CD4-positive, CD25-positive, alpha-beta regulatory T cell (primary cell): ENCODE measurements around the gene CAPN15. TPM values are rescaled to one million over a fixed set of nuclear protein-coding genes. Genes with fewer than 3 reads are reported as not detected.

Source experiments
- ATAC-seq, 2 donors: fragments of 150-1000 bp; cut with Tn5 transposase; one replicate each; pipeline ENCODE4 v1.10.0; 2021; ENCODE audit warnings: low read depth in 2 of 2, moderate number of reproducible peaks in 2 of 2, moderate library complexity in 1 of 2
- DNase-seq, 3 donors: peaks; one replicate each; pipeline versions ENCODE4 v3.0.0 to v3.0.0-alpha.2; 2012 to 2022; ENCODE audit warnings: mixed read lengths in 1 of 3
- H3K27ac ChIP-seq: one replicate; pipeline ENCODE4 v1.7.0; 2013; ENCODE audit warnings: mild to moderate bottlenecking, low read length; ENCODE audit not compliant: insufficient read depth, poor library complexity, severe bottlenecking
- H3K27me3 ChIP-seq: one replicate; pipeline ENCODE4 v1.7.0; 2013; ENCODE audit warnings: low read length; ENCODE audit not compliant: control insufficient read depth, insufficient read depth
- H3K36me3 ChIP-seq: one replicate; pipeline ENCODE4 v1.7.0; 2013; ENCODE audit warnings: mild to moderate bottlenecking, low read length, moderate library complexity; ENCODE audit not compliant: control insufficient read depth, insufficient read depth
- H3K4me1 ChIP-seq: 2 replicates; pipeline ENCODE4 v1.7.0; 2013; ENCODE audit warnings: mild to moderate bottlenecking, low read length; ENCODE audit not compliant: insufficient read depth, control insufficient read depth, poor library complexity, severe bottlenecking
- H3K4me3 ChIP-seq: one replicate; pipeline ENCODE4 v1.7.0; 2013; ENCODE audit warnings: low read depth, mild to moderate bottlenecking, low read length, moderate library complexity
- H3K9me3 ChIP-seq, 2 experiments: 1 replicate in 1 of 2; 2 replicates in 1 of 2; pipeline ENCODE4 v1.7.0; 2013; ENCODE audit warnings: low read length in 2 of 2, mild to moderate bottlenecking in 1 of 2, moderate library complexity in 1 of 2; ENCODE audit not compliant: control insufficient read depth in 2 of 2
- H3K27ac Mint-ChIP-seq, 3 donors: one replicate each; pipeline ENCODE4 v1.8.0; 2020 to 2022; ENCODE audit warnings: mild to moderate bottlenecking in 3 of 3, mixed read lengths in 3 of 3, moderate library complexity in 2 of 3
- H3K27me3 Mint-ChIP-seq: one replicate; pipeline ENCODE4 v1.8.0; 2022; ENCODE audit warnings: mild to moderate bottlenecking, mixed read lengths
- H3K36me3 Mint-ChIP-seq: one replicate; pipeline ENCODE4 v1.8.0; 2020; ENCODE audit warnings: mixed read lengths
- H3K4me1 Mint-ChIP-seq, 4 donors: one replicate each; pipeline ENCODE4 v1.8.0; 2020 to 2022; ENCODE audit warnings: mixed read lengths in 4 of 4, mild to moderate bottlenecking in 1 of 4
- H3K4me3 Mint-ChIP-seq, 4 donors: one replicate each; pipeline ENCODE4 v1.8.0; 2020 to 2022; ENCODE audit warnings: mild to moderate bottlenecking in 4 of 4, mixed read lengths in 4 of 4, moderate library complexity in 3 of 4
- H3K9me3 Mint-ChIP-seq, 7 donors: one replicate each; pipeline ENCODE4 v1.8.0; 2020 to 2022; ENCODE audit warnings: mixed read lengths in 7 of 7, mild to moderate bottlenecking in 3 of 7, moderate library complexity in 2 of 7
- polyA plus RNA-seq, 4 donors: library from polyadenylated mRNA; unstranded; fragments of 300-500 nt; fragmentation: Illumina TruSeq; gene quantifications; one replicate each; pipeline ENCODE4 v1.2.3, GENCODE V29; 2021
- total RNA-seq: library from RNA; stranded (reverse); gene quantifications from one replicate; pipeline ENCODE4 v1.2.3, GENCODE V29; 2022

The CAPN15 gene
- total and polyA plus RNA-seq, 5 donors from 2014 or later, result 3.0 to 82.6 (median 5.8) TPM

DNA sequence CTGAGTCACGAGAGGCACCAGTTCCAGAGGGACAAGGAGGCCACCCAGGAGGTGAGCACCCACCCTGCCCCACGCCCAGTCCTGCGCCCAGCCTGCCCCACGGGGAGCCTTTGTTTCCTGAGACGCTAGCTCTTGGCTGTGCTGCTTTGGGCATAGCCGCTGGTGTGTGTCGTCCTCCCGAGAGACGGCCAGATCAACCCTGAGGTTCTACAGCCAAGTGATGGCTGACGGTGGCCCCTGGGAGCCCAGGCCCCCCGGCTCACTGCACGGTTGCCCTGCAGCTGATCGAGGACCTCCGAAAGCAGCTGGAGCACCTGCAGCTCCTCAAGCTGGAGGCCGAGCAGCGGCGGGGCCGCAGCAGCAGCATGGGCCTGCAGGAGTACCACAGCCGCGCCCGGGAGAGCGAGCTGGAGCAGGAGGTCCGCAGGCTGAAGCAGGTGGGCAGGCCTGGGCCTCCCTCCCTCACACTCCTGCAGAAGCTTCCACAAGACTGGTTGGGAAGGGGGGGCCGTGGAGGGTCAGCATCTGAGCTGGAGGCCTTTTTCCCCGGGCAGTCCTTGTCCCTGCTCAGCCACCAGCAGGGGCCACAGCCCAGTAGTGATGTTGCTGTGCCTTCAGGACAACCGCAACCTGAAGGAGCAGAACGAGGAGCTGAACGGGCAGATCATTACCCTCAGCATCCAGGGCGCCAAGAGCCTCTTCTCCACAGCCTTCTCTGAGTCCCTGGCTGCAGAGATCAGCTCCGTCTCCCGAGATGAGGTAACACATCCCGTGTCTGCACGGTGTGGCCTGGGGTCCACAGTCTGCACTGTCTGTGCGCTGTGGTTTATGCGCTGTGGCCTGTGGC lies 7.4 kb upstream of the CAPN15 start:
- H3K27ac Mint-ChIP-seq, result no peak overlapping the region
- H3K9me3 Mint-ChIP-seq, result no peaks in the 10 kb centered on the region
- peaks cover 0 to 4% (median 0%) of the 10 kb centered on the region in 4 donors for H3K4me1 Mint-ChIP-seq
- H3K4me3 Mint-ChIP-seq, result no peak overlapping the region
- DNase-seq (no peak), ATAC-seq (no peak)
- no peak overlapping the region for H3K27ac ChIP-seq
- H3K36me3 Mint-ChIP-seq, result peaks cover 1% of the 10 kb centered on the region
- peaks cover 6% of the 10 kb centered on the region for H3K36me3 ChIP-seq
- H3K4me1 ChIP-seq, result no peaks in the 10 kb centered on the region
- no peaks in the 10 kb centered on the region for H3K27me3 Mint-ChIP-seq
- no peak overlapping the region for H3K4me3 ChIP-seq
- no peaks in the 10 kb centered on the region for H3K27me3 ChIP-seq
- no peaks in the 10 kb centered on the region for H3K9me3 ChIP-seq

DNA sequence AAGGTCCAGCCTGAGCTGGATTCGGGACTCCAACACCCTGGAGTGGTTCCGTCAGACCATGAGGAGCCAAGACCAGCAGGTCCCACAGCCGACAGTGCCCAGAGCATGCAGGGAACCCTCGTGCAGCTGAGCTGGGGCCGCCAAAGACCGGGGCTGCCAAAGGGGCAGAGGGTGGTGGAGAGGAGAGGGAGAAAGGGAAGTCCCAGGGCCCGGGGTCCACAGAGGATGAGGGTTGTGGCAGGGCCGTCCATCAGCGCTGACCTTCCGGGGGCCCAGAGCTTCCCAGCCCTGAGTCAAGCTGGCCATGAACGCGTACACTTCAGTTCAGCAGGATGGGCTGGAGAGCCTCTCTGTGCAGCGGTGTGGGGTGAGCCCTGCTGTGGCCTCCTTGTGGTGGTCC lies 6.7 kb upstream of the CAPN15 start:
- Histone ChIP-seq H3K4me3 (no peak overlapping the region), H3K9me3 (no peaks in the 10 kb centered on the region), H3K27ac (no peak overlapping the region), H3K27me3 (no peaks in the 10 kb centered on the region), H3K4me1 (peaks cover 7% of the 10 kb centered on the region), H3K36me3 (peaks cover 3% of the 10 kb centered on the region)
- Mint-ChIP-seq H3K9me3 (no peaks in the 10 kb centered on the region), H3K36me3 (no peaks in the 10 kb centered on the region), H3K4me3 (no peak overlapping the region), H3K27ac (no peak overlapping the region), H3K4me1 (peaks cover 0 to 11% (median 6%) of the 10 kb centered on the region in 4 donors), H3K27me3 (no peaks in the 10 kb centered on the region)
- DNase-seq, result no peak
- no peak for ATAC-seq

DNA sequence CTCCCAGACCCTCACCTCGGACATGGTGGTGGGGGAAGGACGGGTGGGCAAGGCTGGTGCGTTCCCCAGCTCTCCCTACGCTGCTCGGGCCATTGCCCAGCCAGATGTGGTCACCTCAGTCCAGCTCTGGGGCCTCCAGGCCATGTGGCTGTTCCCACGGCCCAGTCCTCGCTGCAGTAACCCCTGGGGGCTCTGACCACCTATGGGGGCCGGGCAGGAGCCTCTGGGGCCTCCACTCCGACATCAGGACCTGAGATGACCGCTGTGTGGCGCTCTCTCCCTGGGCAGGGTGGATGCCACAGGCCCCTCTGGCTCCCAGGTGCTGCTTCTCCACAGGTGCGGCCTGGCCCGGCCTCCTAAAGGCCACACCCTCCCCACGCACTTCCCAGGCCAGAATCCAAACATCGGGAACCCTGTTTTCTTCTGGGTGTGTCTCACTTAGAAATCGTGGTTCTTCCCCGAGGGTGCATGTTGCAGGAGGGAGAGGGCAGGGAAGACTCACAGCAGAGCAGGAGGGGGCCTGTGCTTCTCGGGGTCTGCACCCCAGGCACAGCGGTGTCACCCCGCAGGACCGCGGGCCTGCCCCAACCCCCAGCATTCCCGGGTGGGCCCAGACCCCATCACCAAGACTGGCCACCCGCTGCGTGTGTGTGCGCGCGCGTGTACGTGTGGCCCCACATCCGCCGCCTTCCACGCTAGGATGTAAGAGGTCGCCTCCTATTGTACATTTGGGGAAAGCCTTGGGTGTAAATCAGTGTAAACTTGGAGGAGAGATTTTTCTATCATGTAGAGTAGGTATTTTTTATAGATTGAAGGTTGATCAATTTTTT lies 5.9 kb upstream of the CAPN15 start:
- H3K9me3 Mint-ChIP-seq, result no peaks in the 10 kb centered on the region
- H3K36me3 ChIP-seq, result peaks cover 3% of the 10 kb centered on the region
- H3K27ac Mint-ChIP-seq, result no peak overlapping the region
- H3K27me3 ChIP-seq, result no peaks in the 10 kb centered on the region
- peaks cover 0 to 17% (median 7%) of the 10 kb centered on the region in 4 donors for H3K4me1 Mint-ChIP-seq
- H3K27ac ChIP-seq, result no peak overlapping the region
- no peaks in the 10 kb centered on the region for H3K36me3 Mint-ChIP-seq
- H3K4me1 ChIP-seq, result peaks cover 14% of the 10 kb centered on the region
- DNase-seq (no peak), ATAC-seq (no peak)
- no peak overlapping the region for H3K4me3 ChIP-seq
- H3K9me3 ChIP-seq, result no peaks in the 10 kb centered on the region
- H3K4me3 Mint-ChIP-seq, result no peak overlapping the region
- no peaks in the 10 kb centered on the region for H3K27me3 Mint-ChIP-seq

DNA sequence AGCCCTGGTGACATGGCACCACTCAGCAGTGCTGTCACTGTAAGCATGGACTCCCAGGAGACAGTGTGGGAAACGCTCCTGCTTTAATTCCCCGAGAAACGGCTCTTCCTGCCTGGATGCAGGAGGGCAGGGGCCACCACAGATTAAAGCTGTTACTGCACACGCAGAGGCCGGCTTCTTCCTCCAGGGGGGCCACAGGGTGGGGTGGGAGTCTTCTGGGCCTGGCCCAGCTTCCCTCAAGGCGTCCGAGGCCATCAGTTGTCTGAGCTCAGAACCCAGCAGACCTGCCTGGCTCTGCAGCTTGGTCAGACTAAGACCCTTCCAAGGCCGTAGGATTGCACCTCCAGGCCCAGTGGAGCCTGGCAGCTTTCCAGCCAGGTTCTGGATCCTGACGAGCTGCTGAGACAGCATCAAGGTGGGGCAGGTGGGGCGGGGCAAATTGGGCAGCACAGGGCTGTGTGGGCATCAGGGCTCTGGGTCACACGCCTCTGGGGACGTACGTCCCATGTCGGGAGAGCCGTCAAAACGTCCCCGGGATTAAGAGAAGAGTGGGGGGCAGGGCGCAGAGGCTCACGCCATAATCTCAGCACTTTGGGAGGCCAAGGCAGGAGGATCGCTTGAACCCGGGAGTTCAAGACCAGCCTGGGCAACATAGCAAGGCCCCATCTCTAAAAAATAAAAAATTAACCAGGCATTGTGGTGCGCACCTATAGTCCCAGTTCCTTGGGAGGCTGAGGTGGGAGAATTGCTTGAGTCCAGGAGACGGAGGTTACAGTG lies 5.0 kb upstream of the CAPN15 start:
- no peaks in the 10 kb centered on the region for H3K36me3 Mint-ChIP-seq
- no peak for DNase-seq
- no peak overlapping the region for H3K27ac ChIP-seq
- no peak overlapping the region for H3K4me3 ChIP-seq
- no peak overlapping the region for H3K27ac Mint-ChIP-seq
- no peaks in the 10 kb centered on the region for H3K27me3 Mint-ChIP-seq
- ATAC-seq, result no peak
- H3K4me3 Mint-ChIP-seq, result peak overlapping the region in 1 of 4 donors; percentile 19
- no peaks in the 10 kb centered on the region for H3K9me3 Mint-ChIP-seq
- H3K36me3 ChIP-seq, result peaks cover 3% of the 10 kb centered on the region
- H3K4me1 ChIP-seq, result peaks cover 18% of the 10 kb centered on the region
- H3K4me1 Mint-ChIP-seq, result peaks cover 0 to 19% (median 7%) of the 10 kb centered on the region in 4 donors
- no peaks in the 10 kb centered on the region for H3K9me3 ChIP-seq
- no peaks in the 10 kb centered on the region for H3K27me3 ChIP-seq

DNA sequence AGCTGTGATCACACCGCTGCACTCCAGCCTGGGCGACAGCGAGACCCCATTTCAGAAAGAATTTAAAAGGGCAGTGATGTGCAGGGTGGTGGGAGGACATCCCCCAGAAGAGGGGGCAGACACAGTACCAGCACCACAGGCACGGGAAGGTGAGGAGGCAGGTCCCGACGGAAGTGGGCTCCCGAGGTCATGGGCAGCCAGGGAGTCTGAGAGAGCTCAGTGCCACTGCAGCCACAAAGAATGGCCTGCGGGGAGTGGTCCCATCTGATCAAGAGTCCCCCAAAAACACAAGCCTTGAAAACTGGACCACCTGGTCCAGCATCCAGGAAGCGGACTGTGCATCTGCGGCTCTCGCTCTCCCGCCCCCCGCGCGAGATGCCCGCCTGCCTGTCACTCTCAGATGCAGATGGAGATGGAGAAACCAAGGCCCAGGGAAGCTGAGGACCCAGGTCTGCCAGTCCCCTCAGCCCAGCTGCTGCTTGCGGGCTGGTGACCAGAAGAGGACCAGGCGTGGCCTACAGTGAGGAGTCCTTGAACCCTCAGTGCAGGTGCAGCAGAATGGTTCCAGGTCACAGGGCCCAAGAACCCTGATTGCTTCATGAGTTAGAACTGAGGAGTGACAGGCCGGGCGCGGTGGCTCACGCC lies 4.3 kb upstream of the CAPN15 start:
- Histone ChIP-seq H3K27me3 (no peaks in the 10 kb centered on the region), H3K4me3 (no peak overlapping the region), H3K27ac (no peak overlapping the region), H3K36me3 (peaks cover 3% of the 10 kb centered on the region), H3K4me1 (peaks cover 19% of the 10 kb centered on the region), H3K9me3 (no peaks in the 10 kb centered on the region)
- DNase-seq (no peak), ATAC-seq (no peak)
- no peaks in the 10 kb centered on the region for H3K27me3 Mint-ChIP-seq
- H3K9me3 Mint-ChIP-seq, result no peaks in the 10 kb centered on the region
- H3K27ac Mint-ChIP-seq, result peak overlapping the region in 1 of 3 donors; percentile 7
- H3K36me3 Mint-ChIP-seq, result no peaks in the 10 kb centered on the region
- peak overlapping the region in 3 of 4 donors; percentile 16 to 38 (median 19) for H3K4me3 Mint-ChIP-seq
- H3K4me1 Mint-ChIP-seq, result peaks cover 0 to 19% (median 7%) of the 10 kb centered on the region in 4 donors

DNA sequence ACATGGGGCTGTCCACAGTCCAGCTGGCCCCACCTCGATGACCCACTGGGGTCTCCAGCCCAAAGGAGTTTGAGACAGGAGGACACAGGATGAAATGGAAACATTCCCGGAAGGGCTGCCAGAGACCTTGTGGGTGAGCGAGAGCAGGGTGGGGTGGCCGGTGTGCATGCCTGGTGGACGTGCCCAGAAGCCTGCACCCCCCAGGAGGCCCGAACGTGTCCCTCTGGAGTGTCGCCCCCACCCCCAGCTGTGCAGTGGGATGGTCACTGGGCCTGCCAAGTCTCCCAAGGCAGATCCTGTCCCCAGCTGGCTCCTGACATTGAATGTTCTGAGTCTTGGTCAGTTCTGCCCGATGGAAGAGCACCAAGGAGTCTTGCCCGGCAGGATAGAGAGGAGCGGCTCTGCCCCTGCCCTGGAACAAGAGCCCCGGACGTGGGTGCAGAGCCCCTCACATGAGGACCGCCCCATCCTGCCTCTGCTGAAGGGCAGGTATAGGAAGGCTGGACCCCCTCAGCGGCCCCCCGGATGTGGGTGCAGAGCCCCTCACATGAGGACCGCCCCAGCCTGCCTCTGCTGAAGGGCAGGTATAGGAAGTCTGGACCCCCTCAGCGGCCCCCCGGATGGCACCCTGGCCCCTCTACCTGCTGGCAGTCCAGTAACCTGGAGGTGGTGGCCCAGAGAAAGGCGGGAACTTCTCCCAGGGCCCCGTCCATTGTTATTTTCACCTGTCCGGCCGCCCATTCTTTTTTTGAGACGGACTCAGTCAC lies 3.1 kb upstream of the CAPN15 start:
- Mint-ChIP-seq H3K9me3 (no peaks in the 10 kb centered on the region), H3K4me1 (peaks cover 0 to 30% (median 10%) of the 10 kb centered on the region in 4 donors), H3K27ac (peak overlapping the region in 1 of 3 donors; percentile 46), H3K27me3 (no peaks in the 10 kb centered on the region), H3K36me3 (no peaks in the 10 kb centered on the region), H3K4me3 (peak overlapping the region in 1 of 4 donors; percentile 11)
- H3K4me1 ChIP-seq, result peaks cover 31% of the 10 kb centered on the region
- DNase-seq (no peak), ATAC-seq (no peak)
- H3K4me3 ChIP-seq, result no peak overlapping the region
- no peak overlapping the region for H3K27ac ChIP-seq
- no peaks in the 10 kb centered on the region for H3K27me3 ChIP-seq
- H3K36me3 ChIP-seq, result peaks cover 3% of the 10 kb centered on the region
- no peaks in the 10 kb centered on the region for H3K9me3 ChIP-seq
